ENCODE results near the gene GRK5.

GRK5 gene

GRCh38 chr10:119256030-119256429 lies 48.7 kb downstream of the GRK5 start:
- Histone ChIP-seq H3K9me3 (ENCODE audit: control insufficient read depth, insufficient read depth, low read length) (no peaks in the 10 kb centered on the region), H3K79me2 (ENCODE audit: control insufficient read depth, low read length) (no peaks in the 10 kb centered on the region), H3K27me3 (ENCODE audit: control insufficient read depth, low read length) (no peaks in the 10 kb centered on the region), H3K4me2 (ENCODE audit: low read length) (no peak overlapping the region), H3F3A (ENCODE audit: control insufficient read depth, insufficient read depth) (no peaks in the 10 kb centered on the region), H4K20me1 (ENCODE audit: control insufficient read depth, insufficient read depth, low read depth, low read length) (no peaks in the 10 kb centered on the region), H3K4me1 (ENCODE audit: control insufficient read depth, low read length) (no peaks in the 10 kb centered on the region), H3K4me3 (ENCODE audit: low read length) (no peak overlapping the region), H3K27ac (ENCODE audit: low read depth, low read length) (no peak overlapping the region), H3K36me3 (ENCODE audit: control insufficient read depth, low read length) (no peaks in the 10 kb centered on the region), H3K9me2 (replicated peaks; ENCODE audit: control insufficient read depth, low read length) (no peaks in the 10 kb centered on the region)
- TF ChIP-seq CTCF (IDR thresholded peaks at IDR 0.05; ENCODE audit: low read depth, low read length, poor library complexity, severe bottlenecking) (no peak), EZH2phosphoT487 (IDR thresholded peaks at IDR 0.05; ENCODE audit: borderline replicate concordance, low read length) (no peak)

- TF ChIP-seq EZH2phosphoT487 (IDR thresholded peaks at IDR 0.05; ENCODE audit: borderline replicate concordance, low read length), result no peak
- no peak for TF ChIP-seq CTCF (IDR thresholded peaks at IDR 0.05; ENCODE audit: low read depth, low read length, poor library complexity, severe bottlenecking)
- Histone ChIP-seq H3K27ac (ENCODE audit: low read depth, low read length) (no peak overlapping the region), H3K27me3 (ENCODE audit: control insufficient read depth, low read length) (no peaks in the 10 kb centered on the region), H3F3A (ENCODE audit: control insufficient read depth, insufficient read depth) (no peaks in the 10 kb centered on the region), H3K4me2 (ENCODE audit: low read length) (no peak overlapping the region), H4K20me1 (ENCODE audit: control insufficient read depth, insufficient read depth, low read depth, low read length) (no peaks in the 10 kb centered on the region), H3K36me3 (ENCODE audit: control insufficient read depth, low read length) (no peaks in the 10 kb centered on the region), H3K79me2 (ENCODE audit: control insufficient read depth, low read length) (no peaks in the 10 kb centered on the region), H3K9me3 (ENCODE audit: control insufficient read depth, insufficient read depth, low read length) (no peaks in the 10 kb centered on the region), H3K4me3 (ENCODE audit: low read length) (no peak overlapping the region), H3K9me2 (replicated peaks; ENCODE audit: control insufficient read depth, low read length) (no peaks in the 10 kb centered on the region), H3K4me1 (ENCODE audit: control insufficient read depth, low read length) (no peaks in the 10 kb centered on the region)
These were observed 49.5 kb downstream of the GRK5 start for GRCh38 chr10:119256897-119257296.

GRCh38 chr10:119257899-119258419 lies 50.6 kb downstream of the GRK5 start:
- Histone ChIP-seq H3F3A (ENCODE audit: control insufficient read depth, insufficient read depth) (no peaks in the 10 kb centered on the region), H3K9me2 (replicated peaks; ENCODE audit: control insufficient read depth, low read length) (no peaks in the 10 kb centered on the region), H3K36me3 (ENCODE audit: control insufficient read depth, low read length) (no peaks in the 10 kb centered on the region), H3K4me3 (ENCODE audit: low read length) (no peak overlapping the region), H3K4me2 (ENCODE audit: low read length) (no peak overlapping the region), H3K9me3 (ENCODE audit: control insufficient read depth, insufficient read depth, low read length) (no peaks in the 10 kb centered on the region), H3K27ac (ENCODE audit: low read depth, low read length) (no peak overlapping the region), H3K79me2 (ENCODE audit: control insufficient read depth, low read length) (no peaks in the 10 kb centered on the region), H3K4me1 (ENCODE audit: control insufficient read depth, low read length) (no peaks in the 10 kb centered on the region), H3K27me3 (ENCODE audit: control insufficient read depth, low read length) (no peaks in the 10 kb centered on the region), H4K20me1 (ENCODE audit: control insufficient read depth, insufficient read depth, low read depth, low read length) (no peaks in the 10 kb centered on the region)
- TF ChIP-seq EZH2phosphoT487 (IDR thresholded peaks at IDR 0.05; ENCODE audit: borderline replicate concordance, low read length) (no peak), CTCF (IDR thresholded peaks at IDR 0.05; ENCODE audit: low read depth, low read length, poor library complexity, severe bottlenecking) (no peak)
